H9 (cell line): ENCODE data around the gene SLC19A1. TPM values are rescaled to one million over a fixed set of nuclear protein-coding genes. Genes with fewer than 3 reads are reported as not detected.

ENCODE experiments used
- DNase-seq: peaks from one replicate; pipeline ENCODE4 v3.0.0-alpha.2; 2017
- H2AFZ ChIP-seq: one replicate; pipeline ENCODE4 v1.6.1; 2013; ENCODE audit warnings: mild to moderate bottlenecking, low read length, control low read depth, moderate library complexity
- H2AK5ac ChIP-seq: 2 replicates; pipeline ENCODE4 v1.6.1; 2013; ENCODE audit warnings: low read length, control low read depth, mixed read lengths; ENCODE audit not compliant: insufficient read length
- H2BK120ac ChIP-seq: one replicate; pipeline ENCODE4 v1.6.1; 2013; ENCODE audit warnings: low read depth, mild to moderate bottlenecking, low read length, control low read depth, inconsistent platforms; ENCODE audit not compliant: poor library complexity, severe bottlenecking
- H2BK12ac ChIP-seq: 2 replicates; pipeline ENCODE4 v1.6.1; 2013; ENCODE audit warnings: low read length, control low read depth, mixed read lengths, low read depth; ENCODE audit not compliant: insufficient read length
- H2BK15ac ChIP-seq: 2 replicates; pipeline ENCODE4 v1.6.1; 2013; ENCODE audit warnings: low read depth, low read length, control low read depth
- H2BK20ac ChIP-seq: one replicate; pipeline ENCODE4 v1.6.1; 2013; ENCODE audit warnings: low read depth, mild to moderate bottlenecking, low read length, control low read depth, inconsistent platforms; ENCODE audit not compliant: poor library complexity, severe bottlenecking
- H2BK5ac ChIP-seq: 2 replicates; pipeline ENCODE4 v1.6.1; 2013; ENCODE audit warnings: low read length, control low read depth, mixed read lengths; ENCODE audit not compliant: insufficient read length
- H3K14ac ChIP-seq: 2 replicates; pipeline ENCODE4 v1.6.1; 2013; ENCODE audit warnings: low read length, control low read depth; ENCODE audit not compliant: insufficient read depth
- H3K18ac ChIP-seq: 2 replicates; pipeline ENCODE4 v1.6.1; 2013; ENCODE audit warnings: low read depth, mild to moderate bottlenecking, mixed read lengths, low read length, control low read depth; ENCODE audit not compliant: insufficient read length
- H3K23ac ChIP-seq: 2 replicates; pipeline ENCODE4 v1.6.1; 2013; ENCODE audit warnings: low read length, control low read depth, mixed read lengths, low read depth; ENCODE audit not compliant: insufficient read length
- H3K23me2 ChIP-seq: 2 replicates; pipeline ENCODE4 v1.6.1; 2013; ENCODE audit warnings: low read depth, mild to moderate bottlenecking, mixed read lengths, low read length, control low read depth; ENCODE audit not compliant: insufficient read length, poor library complexity, severe bottlenecking
- H3K27ac ChIP-seq: 2 replicates; pipeline ENCODE4 v1.5.1; 2013; ENCODE audit warnings: low read length, control low read depth, mixed read lengths, low read depth; ENCODE audit not compliant: insufficient read length
- H3K27me3 ChIP-seq: 2 replicates; pipeline ENCODE4 v1.6.1; 2013; ENCODE audit warnings: low read length, control low read depth, inconsistent platforms; ENCODE audit not compliant: insufficient read depth
- H3K4ac ChIP-seq: 2 replicates; pipeline ENCODE4 v1.6.1; 2013; ENCODE audit warnings: low read depth, mild to moderate bottlenecking, control low read depth, inconsistent platforms, low read length, moderate library complexity
- H3K4me1 ChIP-seq: 2 replicates; pipeline ENCODE4 v1.6.1; 2013; ENCODE audit warnings: low read length, control low read depth, inconsistent platforms; ENCODE audit not compliant: insufficient read depth
- H3K4me2 ChIP-seq: 2 replicates; pipeline ENCODE4 v1.6.1; 2013; ENCODE audit warnings: low read length, control low read depth, mixed read lengths; ENCODE audit not compliant: insufficient read length, insufficient read depth
- H3K56ac ChIP-seq: 2 replicates; pipeline ENCODE4 v1.6.1; 2013; ENCODE audit warnings: low read depth, mild to moderate bottlenecking, mixed read lengths, low read length, control low read depth; ENCODE audit not compliant: insufficient read length
- H3K79me1 ChIP-seq: 2 replicates; pipeline ENCODE4 v1.6.1; 2013; ENCODE audit warnings: low read depth, mild to moderate bottlenecking, moderate library complexity, low read length, control low read depth, inconsistent platforms; ENCODE audit not compliant: insufficient read depth, poor library complexity, severe bottlenecking
- H3K79me2 ChIP-seq: 2 replicates; pipeline ENCODE4 v1.6.1; 2013; ENCODE audit warnings: low read length, control low read depth, inconsistent platforms; ENCODE audit not compliant: insufficient read depth
- H3K9ac ChIP-seq: 2 replicates; pipeline ENCODE4 v1.6.1; 2013; ENCODE audit warnings: low read length, control low read depth, mixed read lengths; ENCODE audit not compliant: insufficient read length; ENCODE audit errors: extremely low read depth
- H3K9me3 ChIP-seq: one replicate; pipeline ENCODE4 v1.6.1; 2013; ENCODE audit warnings: low read depth, low read length, inconsistent platforms; ENCODE audit not compliant: control insufficient read depth
- H3T11ph ChIP-seq: one replicate; pipeline ENCODE4 v1.6.1; 2013; ENCODE audit warnings: mild to moderate bottlenecking, low read length, control low read depth, inconsistent platforms
- H4K20me1 ChIP-seq: one replicate; pipeline ENCODE4 v1.6.1; 2013; ENCODE audit not compliant: control insufficient read depth, insufficient read length, insufficient read depth
- H4K5ac ChIP-seq: 2 replicates; pipeline ENCODE4 v1.6.1; 2013; ENCODE audit warnings: low read depth, mild to moderate bottlenecking, mixed read lengths, low read length, control low read depth; ENCODE audit not compliant: insufficient read length
- H4K8ac ChIP-seq: replicated peaks from 2 replicates; pipeline ENCODE4 v1.6.1; 2013; ENCODE audit warnings: low read length, control low read depth, mixed read lengths, low read depth; ENCODE audit not compliant: insufficient read length
- H4K91ac ChIP-seq: 2 replicates; pipeline ENCODE4 v1.6.1; 2013; ENCODE audit warnings: low read depth, mild to moderate bottlenecking, moderate library complexity, mixed read lengths, low read length, control low read depth; ENCODE audit not compliant: insufficient read length
- H3K27ac Mint-ChIP-seq, 3 experiments: 2 replicates in 2 of 3; 3 replicates in 1 of 3; pipeline ENCODE4 v1.8.0; 2020 to 2021; ENCODE audit warnings: mixed read lengths in 3 of 3, mild to moderate bottlenecking in 1 of 3, moderate library complexity in 1 of 3
- H3K27me3 Mint-ChIP-seq: 2 replicates; pipeline ENCODE4 v1.8.0; 2021; ENCODE audit warnings: low read depth, mild to moderate bottlenecking, moderate library complexity, mixed read lengths
- H3K36me3 Mint-ChIP-seq, 3 experiments: 2 replicates in 2 of 3; 3 replicates in 1 of 3; pipeline ENCODE4 v1.8.0; 2020 to 2021; ENCODE audit warnings: low read depth in 3 of 3, mixed read lengths in 3 of 3; ENCODE audit not compliant: insufficient read depth in 1 of 3
- H3K4me1 Mint-ChIP-seq, 2 experiments: 2 replicates each; pipeline ENCODE4 v1.8.0; 2020; ENCODE audit warnings: mixed read lengths in 2 of 2
- H3K4me3 Mint-ChIP-seq, 2 experiments: 2 replicates in 1 of 2; 3 replicates in 1 of 2; pipeline ENCODE4 v1.8.0; 2020 to 2021; ENCODE audit warnings: mild to moderate bottlenecking in 2 of 2, mixed read lengths in 2 of 2, moderate library complexity in 1 of 2
- H3K9me3 Mint-ChIP-seq, 2 experiments: 2 replicates in 1 of 2; 3 replicates in 1 of 2; pipeline ENCODE4 v1.8.0; 2020; ENCODE audit warnings: mild to moderate bottlenecking in 2 of 2, mixed read lengths in 2 of 2, moderate library complexity in 1 of 2
- CTCF ChIP-seq: fragments of 200-600 bp; sonication (generic); conservative IDR thresholded peaks from 3 replicates; pipeline ENCODE4 v1.8.0; 2021; ENCODE audit warnings: antibody characterized with exemption, mild to moderate bottlenecking
- WGBS: extraction: QIAGEN DNeasy Blood & Tissue Kit; methylation state at CpG from one replicate; pipeline ENCODE4 v1.1.7; 2013; ENCODE audit warnings: missing lambda C conversion rate, low lambda C conversion rate, mixed read lengths; ENCODE audit not compliant: insufficient read length; ENCODE audit errors: extremely low coverage; 5-methylcytosine and 5-hydroxymethylcytosine counted together
- total RNA-seq: library from RNA; stranded (reverse); gene quantifications from 2 replicates; pipeline ENCODE4 v1.2.1, GENCODE V29; 2021

SLC19A1 gene
- total RNA-seq, 1 experiment from 2014 or later: 32.4 TPM

GRCh38 chr21:45541221-45542039 lies 810 bp downstream of the SLC19A1 start:
- H2BK20ac ChIP-seq: no peak overlapping the region
- H3K56ac ChIP-seq: no peak overlapping the region
- peaks cover 7 to 8% of the 10 kb centered on the region in 2 experiments for H3K4me1 Mint-ChIP-seq
- peaks cover 0 to 2% (median 2%) of the 10 kb centered on the region in 3 experiments; a peak in 3 of 7 replicates for H3K36me3 Mint-ChIP-seq
- peak overlapping the region; percentile 65 to 81 for H3K4me3 Mint-ChIP-seq
- peaks cover 5% of the 10 kb centered on the region for H3K23me2 ChIP-seq
- H3K27me3 Mint-ChIP-seq: no peaks in the 10 kb centered on the region
- H3K9me3 ChIP-seq: no peaks in the 10 kb centered on the region
- no peak overlapping the region for H3K27ac Mint-ChIP-seq
- H3K79me1 ChIP-seq: no peaks in the 10 kb centered on the region
- H4K8ac ChIP-seq: no peak overlapping the region
- H3K18ac ChIP-seq: no peak overlapping the region
- no peak overlapping the region for H2AFZ ChIP-seq
- no peak overlapping the region for H2AK5ac ChIP-seq
- H3K79me2 ChIP-seq: peaks cover 6% of the 10 kb centered on the region; the same call in 1 of the 2 replicates
- H2BK15ac ChIP-seq: no peak overlapping the region
- peak overlapping the region; percentile 60 for H3K4me2 ChIP-seq
- no peak overlapping the region for H2BK120ac ChIP-seq
- H2BK5ac ChIP-seq: no peak overlapping the region
- peak overlapping the region; percentile 58; the same call in 1 of the 2 replicates for H3K14ac ChIP-seq
- H2BK12ac ChIP-seq: no peak overlapping the region
- H3K23ac ChIP-seq: no peak overlapping the region
- H3K27ac ChIP-seq: no peak overlapping the region
- no peaks in the 10 kb centered on the region for H3K27me3 ChIP-seq
- no peaks in the 10 kb centered on the region for H3K4me1 ChIP-seq
- no peak overlapping the region for H3K4ac ChIP-seq
- no peak overlapping the region for H4K91ac ChIP-seq
- no peak overlapping the region for H3T11ph ChIP-seq
- peak; percentile 37 for DNase-seq
- no peak for TF ChIP-seq CTCF
- no CpG with 5 or more reads among the region's 50 CpGs for WGBS
- H4K5ac ChIP-seq: no peak overlapping the region
- H4K20me1 ChIP-seq: no peaks in the 10 kb centered on the region
- no peak overlapping the region for H3K9ac ChIP-seq
- no peaks in the 10 kb centered on the region for H3K9me3 Mint-ChIP-seq
